SKM-1 (cell line): ENCODE measurements around the gene ANKUB1.
"Not testable (repeated sequence)": the region's sequence is repeated elsewhere in the genome, so short reads cannot be mapped to it uniquely, and the experiment has no call there.

ENCODE experiments used
- DNase-seq: peaks from one replicate; lab custom pipeline; 2025; ENCODE audit not compliant: unreplicated experiment; lab: John Stamatoyannopoulos, UW

ANKUB1 gene

DNA sequence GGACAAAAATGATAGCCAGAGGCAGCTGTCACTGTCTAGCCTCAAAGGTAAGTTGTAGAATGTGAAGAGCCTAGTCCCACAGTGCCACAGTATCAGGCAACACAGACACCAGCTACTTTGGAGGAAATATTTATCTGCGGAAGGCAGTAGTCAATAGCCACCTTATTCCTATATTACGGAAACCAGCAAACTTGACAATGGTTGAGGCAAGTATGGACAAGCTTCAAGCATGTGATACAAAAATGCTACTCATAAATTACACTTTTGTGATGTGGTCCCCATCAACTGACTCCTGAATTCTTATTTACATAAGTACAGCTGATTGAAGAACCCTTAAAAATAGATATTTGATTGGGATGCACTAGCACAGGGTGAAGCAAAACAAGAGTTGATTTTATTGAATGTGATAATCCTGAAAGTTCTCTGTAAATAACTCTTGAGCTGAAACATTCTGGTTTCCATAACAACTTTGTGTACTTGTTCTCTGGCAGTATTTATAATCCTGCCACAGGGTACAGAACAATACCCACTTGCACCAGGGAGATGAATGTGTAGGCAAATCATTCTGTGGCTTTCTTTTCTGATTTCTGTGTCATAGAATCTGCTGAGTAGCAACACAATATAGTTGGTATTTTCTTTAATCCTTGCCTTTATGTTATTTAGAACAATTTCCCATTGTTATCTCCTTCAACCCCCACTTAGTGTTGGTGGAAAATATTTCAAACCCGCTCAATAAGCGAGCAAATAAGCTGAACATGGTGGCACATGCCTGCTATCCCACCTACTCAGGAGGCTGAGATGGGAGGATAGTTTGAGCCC, at the start of gene ANKUB1:
TSS of gene ANKUB1 (minus strand) at position 103 of the 819 bp plus-strand sequence. CDS start 188 bp downstream, outside the sequence.
- no peak for DNase-seq

- no peak for DNase-seq
Observed at GRCh38 chr3:149839896-149840295, 47.5 kb upstream of the ANKUB1 start.

DNA sequence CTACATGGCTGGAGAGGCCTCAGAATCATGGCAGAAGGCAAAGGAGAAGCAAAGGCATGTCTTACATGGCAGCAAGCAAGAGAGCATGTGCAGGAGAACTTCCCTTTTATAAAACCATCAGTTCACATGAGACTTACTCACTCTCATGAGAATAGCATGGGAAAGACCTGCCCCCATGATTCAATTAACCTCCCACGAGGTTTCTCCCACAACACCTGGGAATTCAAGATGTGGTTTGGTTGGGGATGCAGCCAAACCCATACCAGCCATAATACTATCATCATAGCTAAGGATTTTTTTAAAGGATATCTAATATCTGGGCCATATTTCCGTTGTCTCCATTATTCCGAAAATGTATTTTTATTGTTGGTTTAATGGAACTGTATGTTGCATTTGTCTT, 47.1 kb upstream of the ANKUB1 start:
- DNase-seq = not testable (repeated sequence)

DNA sequence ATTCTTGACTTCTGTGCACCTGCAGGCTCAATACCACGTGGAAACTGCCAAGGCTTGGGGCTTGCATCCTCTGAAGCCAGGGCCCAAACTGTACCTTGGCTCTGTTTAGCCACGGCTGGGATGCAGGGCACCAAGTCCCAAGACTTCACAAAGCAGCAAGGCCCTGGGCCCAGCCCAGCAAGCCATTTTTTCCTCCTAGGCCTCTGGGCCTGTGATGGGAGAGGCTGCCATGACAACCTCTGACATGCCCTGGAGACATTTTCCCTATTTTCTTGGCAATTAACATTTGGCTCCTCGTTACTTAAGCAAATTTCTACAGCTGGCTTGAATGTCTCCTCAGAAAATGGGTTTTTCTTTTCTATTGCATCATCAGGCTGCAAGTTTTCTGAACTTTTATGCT, 46.1 kb upstream of the ANKUB1 start:
- not testable (repeated sequence) for DNase-seq

DNA sequence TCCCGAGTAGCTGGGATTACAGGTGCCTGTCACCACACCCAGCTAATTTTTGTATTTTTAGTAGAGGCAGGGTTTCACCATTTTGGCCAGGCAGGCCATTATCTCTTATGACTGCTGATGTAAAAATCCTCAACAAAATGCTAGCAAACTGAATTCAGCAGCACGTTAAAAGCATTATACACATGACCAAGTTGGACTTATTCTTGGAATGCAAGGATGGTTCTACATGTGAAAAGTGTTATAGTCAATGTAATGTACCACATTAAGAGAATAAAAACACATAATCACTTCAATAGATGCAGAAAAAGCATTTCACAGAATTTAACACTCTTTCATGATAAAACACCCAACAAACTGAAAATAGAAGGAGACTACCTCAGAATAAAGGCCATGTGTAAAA, 40.9 kb upstream of the ANKUB1 start:
- DNase-seq = no peak

DNA sequence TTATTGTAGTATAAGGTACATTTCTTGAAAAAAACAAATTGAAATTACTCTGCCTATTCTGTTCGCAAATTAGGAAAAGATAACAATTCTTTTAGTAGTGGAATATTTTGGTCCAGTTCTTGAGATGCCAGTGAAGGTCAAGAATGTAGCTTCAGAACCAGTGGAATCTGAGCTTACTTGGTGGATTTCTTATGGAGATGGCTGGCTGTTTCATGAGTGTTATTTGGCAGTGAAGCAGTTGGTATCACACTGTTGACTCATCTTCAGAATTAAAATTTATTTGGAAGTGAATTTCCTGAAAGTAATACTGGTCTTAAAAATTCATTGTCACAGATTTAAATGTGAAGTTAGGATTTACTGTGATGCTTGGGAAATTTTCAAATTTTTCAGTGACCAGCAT, 39.7 kb upstream of the ANKUB1 start:
- DNase-seq = no peak

DNA sequence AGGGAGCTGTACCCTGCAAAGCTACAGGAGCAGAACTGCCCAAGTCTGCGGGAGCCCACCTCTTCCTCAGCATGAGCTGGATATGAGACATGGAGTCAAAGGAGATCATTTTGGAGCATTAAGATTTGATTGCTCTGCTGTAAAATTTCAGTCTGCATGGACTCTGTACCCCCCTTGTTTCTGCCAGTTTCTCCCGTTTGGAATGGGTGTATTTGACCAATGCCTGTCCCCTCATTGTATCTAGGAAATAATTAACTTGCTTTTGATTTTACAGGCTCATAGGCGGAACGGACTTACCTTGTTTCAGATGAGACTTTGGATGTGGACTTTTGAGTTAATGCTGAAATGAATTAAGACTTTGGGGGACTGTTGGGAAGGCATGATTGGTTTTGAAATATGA, 39.0 kb upstream of the ANKUB1 start:
- no peak for DNase-seq

GRCh38 chr3:149830902-149831301, 38.5 kb upstream of the ANKUB1 start:
- DNase-seq = no peak

DNA sequence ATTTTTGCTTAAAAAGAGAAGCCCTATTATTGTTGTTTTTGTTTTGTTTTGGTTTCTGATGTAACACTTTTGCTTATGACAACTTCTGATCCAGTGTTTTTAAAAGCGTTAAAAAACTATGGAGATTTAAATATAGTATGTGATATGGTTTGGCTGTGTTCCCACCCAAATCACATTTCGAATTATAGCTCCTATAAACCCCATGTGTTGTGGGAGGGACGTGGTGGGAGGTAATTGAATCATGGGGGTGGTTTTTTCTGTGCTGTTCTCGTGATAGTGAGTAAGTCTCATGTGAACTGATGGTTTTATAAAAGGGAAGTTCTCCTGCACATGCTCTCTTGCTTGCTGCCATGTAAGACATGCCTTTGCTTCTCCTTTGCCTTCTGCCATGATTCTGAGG, 37.3 kb upstream of the ANKUB1 start:
- not testable (repeated sequence) for DNase-seq

- DNase-seq = no peak
Observed at GRCh38 chr3:149828390-149828789, 36.0 kb upstream of the ANKUB1 start.

GRCh38 chr3:149826636-149827035, 34.3 kb upstream of the ANKUB1 start:
- no peak for DNase-seq

- no peak for DNase-seq
Observed at GRCh38 chr3:149820183-149820582, 27.8 kb upstream of the ANKUB1 start.

DNA sequence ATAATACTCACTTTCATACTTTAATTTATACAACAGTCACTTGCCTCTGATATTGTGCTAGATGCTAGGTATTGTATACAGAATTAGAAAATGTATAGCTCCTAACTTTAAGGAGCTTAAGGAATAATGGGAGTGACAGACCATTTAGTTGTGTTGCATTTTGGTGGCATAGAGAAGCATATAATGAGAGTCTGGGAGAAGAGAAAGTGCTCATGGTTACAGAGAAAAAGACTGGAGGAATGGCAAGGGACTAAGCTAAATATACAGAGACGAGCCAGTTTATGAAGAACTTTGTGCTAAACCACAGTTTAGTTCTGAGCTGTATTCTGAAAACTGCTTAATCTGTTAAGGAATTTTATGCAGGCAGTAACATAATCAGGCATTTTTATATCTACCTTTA, 27.1 kb upstream of the ANKUB1 start:
- DNase-seq = no peak

DNA sequence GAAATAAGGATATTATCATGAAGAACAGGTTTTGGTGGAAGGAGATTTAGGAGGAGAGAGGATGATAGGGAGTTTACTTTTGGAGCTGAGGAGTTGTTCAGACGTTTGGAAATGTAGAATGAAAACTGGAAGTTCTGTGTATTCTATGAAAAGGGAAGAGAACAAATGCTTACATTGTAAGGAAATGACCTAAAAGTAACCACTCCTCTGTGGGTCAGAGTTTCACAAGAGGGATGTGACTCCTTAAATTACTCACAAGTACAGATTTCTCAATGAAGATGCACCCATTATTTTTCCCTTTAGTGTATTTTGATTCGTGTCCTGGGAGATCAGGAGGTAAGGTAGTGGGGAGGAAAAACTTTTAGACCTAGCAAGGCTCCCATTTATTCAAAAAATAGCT, 24.6 kb upstream of the ANKUB1 start:
- DNase-seq = peak; percentile 71

GRCh38 chr3:149816311-149816710, 24.0 kb upstream of the ANKUB1 start:
- no peak for DNase-seq

DNA sequence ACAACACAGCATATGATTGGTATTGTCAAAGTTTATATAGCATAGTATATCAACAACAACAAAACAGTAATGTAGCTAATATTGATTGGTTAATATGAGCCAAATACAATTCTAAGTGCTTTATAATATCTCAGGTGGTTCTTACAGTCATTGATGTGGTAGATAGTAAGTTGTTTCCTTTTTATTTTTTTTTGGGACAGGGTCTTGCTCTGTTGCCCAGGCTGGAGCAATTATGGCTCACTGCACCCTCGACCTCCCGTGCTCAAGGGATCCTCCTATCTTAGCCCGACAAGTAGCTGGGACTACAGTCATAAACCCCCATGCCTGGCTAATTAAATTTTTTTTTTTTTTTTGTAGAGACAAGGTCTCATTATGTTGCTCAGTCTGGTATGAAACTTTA, 23.4 kb upstream of the ANKUB1 start:
- DNase-seq = no peak

GRCh38 chr3:149815321-149815720, 23.0 kb upstream of the ANKUB1 start:
- peak; percentile 8 for DNase-seq

DNA sequence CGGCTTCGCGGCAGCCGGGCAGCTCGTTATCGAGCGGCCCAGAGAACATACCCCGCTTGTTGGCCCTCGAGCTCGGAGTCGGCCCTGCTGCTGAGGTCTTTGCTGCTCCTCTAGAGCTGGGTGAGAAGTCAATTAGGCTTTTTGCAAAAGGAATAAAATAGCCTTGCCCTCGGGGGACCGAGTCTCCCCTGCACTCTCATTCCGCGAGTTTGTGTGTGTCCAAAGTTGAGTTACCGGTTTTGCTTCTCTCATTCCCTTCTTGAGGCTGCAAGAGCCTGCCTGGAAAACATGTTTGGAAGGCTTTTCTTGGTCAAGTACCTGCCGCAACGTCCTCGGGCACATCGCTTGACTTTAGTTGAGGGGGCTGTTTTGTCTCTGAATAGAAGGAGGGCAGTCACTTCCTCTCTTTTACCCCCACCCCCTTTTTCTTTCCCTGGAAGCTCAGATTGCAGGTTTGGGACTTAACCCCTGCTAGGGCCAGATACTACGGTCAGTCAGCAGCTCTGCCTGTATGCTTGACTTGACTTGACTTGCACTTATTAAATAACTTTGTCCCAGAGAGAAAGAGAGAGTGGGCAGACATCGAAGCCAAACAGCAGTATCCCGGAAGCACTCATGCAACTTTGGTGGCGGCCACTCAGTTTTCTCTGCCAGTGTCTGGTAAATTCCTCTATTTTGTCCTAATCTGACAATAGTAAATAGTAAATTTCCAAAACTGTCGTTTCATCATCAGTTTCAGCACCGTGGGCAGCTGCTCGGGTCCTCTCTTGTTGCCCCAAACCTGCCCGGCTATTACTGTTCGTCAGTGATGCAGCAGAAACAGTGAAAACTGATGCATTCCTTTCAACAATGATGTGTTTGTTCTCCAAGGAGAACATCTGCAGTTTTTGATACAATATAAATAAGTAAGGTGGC, 21.3 kb upstream of the ANKUB1 start:
- no peak for DNase-seq

DNA sequence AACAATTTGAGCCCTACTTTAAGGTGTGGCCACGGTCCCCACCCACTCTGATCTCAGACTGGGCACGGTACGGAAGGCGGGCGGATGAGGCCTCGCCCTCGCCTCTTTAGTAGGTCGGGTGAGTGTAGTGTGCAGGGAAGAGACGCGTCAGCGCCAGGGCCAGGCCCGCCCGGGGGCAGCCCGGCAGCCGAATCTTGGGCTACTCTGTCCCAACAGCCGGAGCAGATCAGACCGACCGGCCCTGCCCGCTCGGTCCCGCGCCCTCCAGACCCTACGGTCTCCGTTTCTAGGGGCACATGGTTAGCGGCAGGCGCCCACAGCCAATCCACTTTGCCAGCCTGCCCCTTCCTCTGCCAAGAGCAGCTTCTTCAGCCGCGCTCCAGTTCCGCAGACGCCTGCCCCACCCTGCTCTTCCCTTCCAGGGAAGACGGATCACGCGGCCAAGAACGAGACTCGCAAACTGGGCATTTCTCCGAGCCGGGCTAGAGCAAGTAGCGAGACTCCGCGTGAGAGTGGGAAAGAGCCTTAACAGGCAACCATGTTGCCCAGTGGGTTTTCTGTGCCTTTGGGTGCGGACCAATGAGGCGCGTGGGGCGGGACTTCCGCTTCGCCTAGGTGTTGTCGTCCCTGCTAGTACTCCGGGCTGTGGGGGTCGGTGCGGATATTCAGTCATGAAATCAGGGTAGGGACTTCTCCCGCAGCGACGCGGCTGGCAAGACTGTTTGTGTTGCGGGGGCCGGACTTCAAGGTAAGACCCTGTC, 20.4 kb upstream of the ANKUB1 start, which contains the start of gene RNF13:
TSS of gene RNF13 (plus strand) at position 610 of the 761 bp plus-strand sequence. CDS start 32,812 bp downstream, outside the sequence.
- peak; percentile 85 for DNase-seq

GRCh38 chr3:149812165-149812605, 19.8 kb upstream of the ANKUB1 start:
- no peak for DNase-seq

DNA sequence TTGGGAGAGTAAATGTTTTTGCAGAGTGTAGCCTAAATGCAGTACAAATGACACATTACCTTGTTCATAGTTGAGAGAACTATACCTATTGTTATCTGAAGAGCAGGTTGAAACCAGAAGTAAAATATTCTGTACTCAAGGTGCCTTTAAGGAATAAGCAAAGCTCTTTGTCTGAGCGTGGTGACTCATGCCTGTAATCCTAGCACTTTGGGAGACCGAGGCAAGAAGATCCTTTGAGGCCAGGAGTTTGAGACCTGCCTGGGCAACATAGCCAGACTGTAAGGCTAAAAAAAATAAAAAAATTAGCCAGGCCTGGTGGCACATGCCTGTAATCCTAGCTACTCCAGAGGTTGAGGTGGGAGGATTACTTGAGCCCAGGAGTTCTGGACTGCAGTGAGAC, 18.5 kb upstream of the ANKUB1 start:
- DNase-seq = no peak
